Stimulated activated naive CD4-positive, alpha-beta T cell treated with Interleukin-2 at 50 U/mL for 16 hours (primary cell): ENCODE results near the gene MAP3K15.

Experiments
- DNase-seq: peaks from one replicate; lab custom pipeline; 2025; lab: John Stamatoyannopoulos, UW

The MAP3K15 gene

DNA sequence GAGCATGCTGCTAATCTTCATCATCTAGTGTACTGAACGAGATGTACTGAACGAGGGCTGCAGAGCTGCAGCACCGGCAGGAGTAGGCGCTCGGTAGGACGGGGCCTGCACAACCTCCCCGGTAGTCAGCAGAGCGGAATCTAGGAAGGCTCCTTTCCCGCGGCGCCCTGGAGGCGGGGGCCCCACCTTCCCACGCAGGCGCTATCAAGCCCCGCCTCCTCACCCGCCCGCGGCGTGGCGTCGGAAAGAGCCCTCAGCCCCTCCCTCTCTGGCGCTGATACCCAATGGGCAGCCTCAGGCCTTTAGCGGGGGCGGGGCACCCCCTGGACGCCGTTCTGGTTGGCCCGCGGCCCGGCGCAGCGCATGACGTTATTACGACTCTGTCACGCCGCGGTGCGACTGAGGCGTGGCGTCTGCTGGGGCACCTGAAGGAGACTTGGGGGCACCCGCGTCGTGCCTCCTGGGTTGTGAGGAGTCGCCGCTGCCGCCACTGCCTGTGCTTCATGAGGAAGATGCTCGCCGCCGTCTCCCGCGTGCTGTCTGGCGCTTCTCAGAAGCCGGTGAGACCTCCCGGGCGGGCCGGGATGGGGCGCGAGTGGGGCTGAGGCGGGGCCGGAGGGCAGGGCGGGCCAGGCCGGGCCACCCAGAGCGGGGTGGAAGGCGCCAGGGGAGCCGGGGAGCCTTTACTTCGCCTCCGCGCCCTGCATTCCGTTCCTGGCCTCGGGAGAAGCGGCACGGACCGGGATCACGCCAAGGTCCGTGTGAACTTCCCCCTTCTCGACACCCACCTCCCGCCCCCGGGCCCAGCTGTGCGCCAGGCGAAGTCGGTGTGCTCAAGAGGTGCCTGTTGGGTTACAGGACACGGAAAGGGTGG lies 171.5 kb downstream of the MAP3K15 start, which contains the start of gene PDHA1:
TSS of gene PDHA1 (plus strand) at position 393 of the 874 bp plus-strand sequence. CDS start at position 504, 111 bp downstream.
- peak; percentile 91 for DNase-seq

GRCh38 chrX:19343085-19343534 lies 172.2 kb downstream of the MAP3K15 start:
- no peak for DNase-seq

GRCh38 chrX:19342331-19342906 lies 172.9 kb downstream of the MAP3K15 start:
- no peak for DNase-seq

DNA sequence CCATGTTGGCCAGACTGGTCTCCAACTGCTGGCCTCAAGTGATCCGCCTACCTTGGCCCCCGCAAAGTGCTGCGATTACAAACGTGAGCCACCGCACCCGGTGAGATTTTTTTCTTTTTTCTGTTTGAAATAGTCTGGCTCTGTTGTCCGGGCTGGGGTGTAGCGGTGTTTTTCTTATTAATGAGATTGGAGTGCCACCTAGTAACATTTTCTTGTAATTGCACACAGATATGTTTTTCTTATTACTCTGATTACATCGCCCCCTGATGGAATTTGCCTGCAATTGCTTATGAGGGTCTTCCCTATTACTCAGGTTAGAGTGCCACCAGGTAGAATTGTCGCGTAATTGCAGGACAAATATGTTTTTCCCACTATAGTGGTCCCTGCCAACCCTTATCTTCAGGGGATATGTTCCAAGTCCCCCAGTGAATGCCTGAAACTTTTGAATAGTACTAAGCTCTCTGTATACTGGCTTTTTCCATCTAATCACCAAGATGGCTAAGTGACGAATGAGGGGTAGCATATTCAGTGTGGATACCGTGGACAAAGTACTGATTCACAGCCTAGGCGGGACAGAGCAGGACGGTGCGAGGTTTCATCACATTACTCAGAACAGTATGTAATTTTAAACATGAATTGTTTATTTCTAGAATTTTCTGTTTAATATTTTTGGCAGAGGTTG lies 180.2 kb downstream of the MAP3K15 start:
- DNase-seq = no peak

DNA sequence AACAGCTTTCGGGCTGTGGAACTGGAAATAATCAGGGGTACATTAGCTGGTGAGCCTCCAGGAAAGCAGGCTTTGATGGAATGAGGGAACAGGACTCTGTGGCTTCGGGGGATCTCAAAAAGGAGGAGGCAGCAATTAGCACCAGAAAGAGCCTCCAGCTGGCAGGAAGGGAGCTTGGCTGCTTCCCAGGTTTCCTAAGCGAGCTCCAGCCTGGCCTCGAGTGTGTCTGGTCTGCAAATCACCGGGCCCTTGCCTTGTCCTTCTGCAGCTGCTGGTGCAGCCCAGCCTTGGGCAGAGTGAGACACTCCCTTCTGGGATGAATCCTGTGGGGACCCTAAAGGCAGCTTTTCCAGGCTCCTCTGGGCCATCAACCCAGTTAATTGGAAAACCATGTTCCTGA lies 182.3 kb downstream of the MAP3K15 start:
- no peak for DNase-seq

DNA sequence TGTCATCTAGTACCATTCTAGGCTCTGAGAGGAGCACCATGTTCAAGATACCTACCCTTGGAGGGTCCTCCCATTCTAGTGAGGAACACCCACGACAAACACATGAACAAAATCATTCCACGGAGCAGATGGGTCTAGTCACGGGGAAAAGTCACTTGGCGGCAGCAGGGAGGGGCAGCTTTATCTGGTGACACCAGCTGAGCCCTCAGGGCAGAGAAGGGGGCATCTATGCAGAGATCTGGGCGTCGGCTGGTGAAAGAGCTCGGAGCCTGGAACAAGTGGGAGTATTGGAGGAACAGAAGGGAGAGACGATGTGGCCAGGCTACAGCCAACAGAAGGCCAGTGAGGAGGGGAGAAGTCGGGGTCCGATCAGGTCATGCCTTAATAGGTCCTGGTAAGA lies 183.5 kb downstream of the MAP3K15 start:
- DNase-seq = no peak

- DNase-seq = no peak
Observed at GRCh38 chrX:19326567-19326966, 188.7 kb downstream of the MAP3K15 start.
